Measurements from ENCODE around the gene RPRD2.

GRCh38 chr1:150383631-150384324 lies 19.8 kb downstream of the RPRD2 start:
- TF ChIP-seq POLR2A (IDR thresholded peaks at IDR 0.05) (no peak), CTCF (IDR thresholded peaks at IDR 0.05) (no peak)

All from lower leg skin (tissue), 3 donors.